ENCODE results near the gene SEC16A.

- no peak for TF ChIP-seq GATA2 (IDR thresholded peaks at IDR 0.05; ENCODE audit: low read depth, low read length)
- no peak for TF ChIP-seq GATA3 (IDR thresholded peaks at IDR 0.05; ENCODE audit: low read depth, low read length)
Observed at GRCh38 chr9:136502940-136503550, 20.2 kb upstream of the SEC16A start.

All from SH-SY5Y (cell line).